HCT116 (cell line): ENCODE results near the gene ASCL2. TPM values are rescaled to one million over a fixed set of nuclear protein-coding genes. Genes with fewer than 3 reads are reported as not detected.

ENCODE experiments used
- ATAC-seq: fragments of 200-7000 bp; cut with Tn5 transposase; 2 replicates; pipeline ENCODE4 v1.9.1; 2020; ENCODE audit warnings: mild to moderate bottlenecking, moderate library complexity
- BruUV-seq: library from RNA; stranded (reverse); fragments of 400-500 nt; replicated peaks from 2 replicates; lab custom pipeline; 2021; lab: Mats Ljungman, UMichigan
- CTCF ChIA-PET: fragments of 300-600 bp; sonication (Branson Sonifier 250); formaldehyde crosslinking; loops from one replicate; lab custom pipeline; 2021; ENCODE audit warnings: antibody characterized with exemption; lab: Charles Lee
- POLR2A ChIA-PET: fragments of 300-600, 350-600 bp; sonication (Branson Sonifier 250); formaldehyde crosslinking; loops from one replicate; lab custom pipeline; 2021; ENCODE audit warnings: antibody characterized with exemption; lab: Charles Lee
- RAD21 ChIA-PET, 2 experiments: fragments of 300-600 bp; sonication (Branson Sonifier 250); formaldehyde crosslinking; loops; one replicate each; lab custom pipeline; 2023; ENCODE audit warnings: low total read pairs in 2 of 2; ENCODE audit not compliant: uncharacterized antibody in 2 of 2, unreplicated experiment in 2 of 2, low non-redundant PET in 1 of 2; lab: Charles Lee
- DNase-seq: peaks from one replicate; pipeline ENCODE4 v3.0.0-alpha.2; 2010; ENCODE audit warnings: low read depth, low spot score
- H2AFZ ChIP-seq: fragments of 200-600 bp; shearing (Covaris generic), sonication (generic); 2 replicates; pipeline ENCODE4 v1.6.1; 2017; ENCODE audit warnings: low read depth, mixed run types, mixed read lengths, antibody characterized with exemption, low read length; ENCODE audit not compliant: poor library complexity, severe bottlenecking
- H3K27ac ChIP-seq: 2 replicates; pipeline ENCODE4 v1.5.1; 2012; ENCODE audit warnings: low read depth, low read length
- H3K27me3 ChIP-seq: fragments of 200-600 bp; sonication (generic); 2 replicates; pipeline ENCODE4 v1.6.1; 2016; ENCODE audit warnings: mixed run types, low read length, mixed read lengths; ENCODE audit not compliant: insufficient read depth
- H3K36me3 ChIP-seq, 2 experiments: fragments of 200-500 bp in 1 of 2; fragments of 200-600 bp in 1 of 2; sonication (Bioruptor generic) in 1 of 2; sonication (generic) in 1 of 2; 2 replicates each; pipeline versions ENCODE4 v1.5.1 to v1.6.1; 2014 to 2016; ENCODE audit warnings: low read length in 2 of 2, inconsistent platforms in 1 of 2, mixed read lengths in 1 of 2, mixed run types in 1 of 2; ENCODE audit not compliant: insufficient read depth in 2 of 2, control insufficient read depth in 1 of 2
- H3K4me1 ChIP-seq, 2 experiments: fragments of 200-600 bp in 1 of 2; sonication (generic) in 1 of 2; 2 replicates each; pipeline versions ENCODE4 v1.5.1 to v1.6.1; 2012 to 2017; ENCODE audit warnings: low read length in 2 of 2, inconsistent platforms in 1 of 2, mild to moderate bottlenecking in 1 of 2, mixed read lengths in 1 of 2, mixed run types in 1 of 2, moderate library complexity in 1 of 2; ENCODE audit not compliant: insufficient read depth in 2 of 2, control insufficient read depth in 1 of 2
- H3K4me2 ChIP-seq: fragments of 200-600 bp; sonication (generic); 2 replicates; pipeline ENCODE4 v1.6.1; 2017; ENCODE audit warnings: mixed run types, low read length, mixed read lengths
- H3K4me3 ChIP-seq, 2 experiments: fragments of 200-600 bp in 1 of 2; sonication (generic) in 1 of 2; replicated peaks in 1 of 2; 2 replicates each; pipeline ENCODE4 v1.5.1; 2011 to 2016; ENCODE audit warnings: low read length in 2 of 2, control low read depth in 1 of 2, low read depth in 1 of 2, mild to moderate bottlenecking in 1 of 2, mixed read lengths in 1 of 2, mixed run types in 1 of 2
- H3K79me2 ChIP-seq: fragments of 200-600 bp; sonication (generic); 2 replicates; pipeline ENCODE4 v1.6.1; 2017; ENCODE audit warnings: mild to moderate bottlenecking, mixed run types, low read length, moderate library complexity, mixed read lengths; ENCODE audit not compliant: insufficient read depth
- H3K9ac ChIP-seq: fragments of 200-600 bp; sonication (generic); 2 replicates; pipeline ENCODE4 v1.6.1; 2016; ENCODE audit warnings: low read length, mixed read lengths
- H3K9me2 ChIP-seq: fragments of 200-600 bp; sonication (generic), shearing (Covaris generic); 2 replicates; pipeline ENCODE4 v1.6.1; 2017; ENCODE audit warnings: mixed run types, mild to moderate bottlenecking, moderate library complexity; ENCODE audit not compliant: insufficient read depth
- H3K9me3 ChIP-seq, 2 experiments: fragments of 200-500 bp in 1 of 2; fragments of 200-600 bp in 1 of 2; sonication (Bioruptor generic) in 1 of 2; sonication (generic) in 1 of 2; 2 replicates each; pipeline ENCODE4 v1.6.1; 2014 to 2017; ENCODE audit warnings: low read length in 2 of 2, mixed read lengths in 2 of 2, inconsistent platforms in 1 of 2, low read depth in 1 of 2, mild to moderate bottlenecking in 1 of 2, mixed run types in 1 of 2, moderate library complexity in 1 of 2; ENCODE audit not compliant: control insufficient read depth in 1 of 2, insufficient read depth in 1 of 2
- H4K20me1 ChIP-seq: fragments of 200-600 bp; sonication (generic), shearing (Covaris generic); 2 replicates; pipeline ENCODE4 v1.6.1; 2017; ENCODE audit warnings: mixed run types, mild to moderate bottlenecking, moderate library complexity; ENCODE audit not compliant: insufficient read depth
- CBX3 ChIP-seq: IDR thresholded peaks from 2 replicates; pipeline ENCODE4 v1.6.1; 2012; ENCODE audit warnings: low read depth
- EZH2 ChIP-seq: fragments of 200-600 bp; sonication (generic); IDR thresholded peaks from 2 replicates; pipeline ENCODE4 v1.6.1; 2017; ENCODE audit warnings: antibody characterized with exemption, mixed run types
- RAD21 ChIP-seq: IDR thresholded peaks from 2 replicates; pipeline ENCODE4 v1.6.1; 2012; ENCODE audit warnings: low read depth, mild to moderate bottlenecking
- SP1 ChIP-seq: IDR thresholded peaks from 2 replicates; pipeline ENCODE4 v1.6.1; 2012; ENCODE audit warnings: low read depth
- TCF7L2 ChIP-seq: IDR thresholded peaks from 2 replicates; pipeline ENCODE4 v1.7.0; 2011; ENCODE audit warnings: borderline replicate concordance, inconsistent platforms; ENCODE audit not compliant: insufficient read depth, insufficient read length; ENCODE audit errors: extremely low read depth
- YY1 ChIP-seq: IDR thresholded peaks from 2 replicates; pipeline ENCODE4 v1.6.1; 2011; ENCODE audit warnings: low read length, low read depth, moderate library complexity, mild to moderate bottlenecking; ENCODE audit not compliant: insufficient replicate concordance; ENCODE audit errors: extremely low read depth
- intact Hi-C: fragments of 100-400 bp; cut with micrococcal nuclease; formaldehyde crosslinking; loops from 2 replicates; pipeline ENCODE4 v1.10.0; 2022
- total RNA-seq: library from RNA; stranded (reverse); gene quantifications from one replicate; pipeline ENCODE4 v1.2.1, GENCODE V29; 2021; ENCODE audit not compliant: unreplicated experiment
- TF ChIP-seq, protein P1 (sequence below): IDR thresholded peaks from 2 replicates; pipeline ENCODE4 v1.6.1; 2012; ENCODE audit warnings: low read depth
- TF ChIP-seq, protein P2 (sequence below): IDR thresholded peaks from 2 replicates; pipeline ENCODE4 v1.6.1; 2012
- TF ChIP-seq, protein P3 (sequence below): IDR thresholded peaks from 2 replicates; pipeline ENCODE4 v1.6.1; 2012

Gene ASCL2
- total RNA-seq, 1 experiment from 2014 or later = not detected

DNA sequence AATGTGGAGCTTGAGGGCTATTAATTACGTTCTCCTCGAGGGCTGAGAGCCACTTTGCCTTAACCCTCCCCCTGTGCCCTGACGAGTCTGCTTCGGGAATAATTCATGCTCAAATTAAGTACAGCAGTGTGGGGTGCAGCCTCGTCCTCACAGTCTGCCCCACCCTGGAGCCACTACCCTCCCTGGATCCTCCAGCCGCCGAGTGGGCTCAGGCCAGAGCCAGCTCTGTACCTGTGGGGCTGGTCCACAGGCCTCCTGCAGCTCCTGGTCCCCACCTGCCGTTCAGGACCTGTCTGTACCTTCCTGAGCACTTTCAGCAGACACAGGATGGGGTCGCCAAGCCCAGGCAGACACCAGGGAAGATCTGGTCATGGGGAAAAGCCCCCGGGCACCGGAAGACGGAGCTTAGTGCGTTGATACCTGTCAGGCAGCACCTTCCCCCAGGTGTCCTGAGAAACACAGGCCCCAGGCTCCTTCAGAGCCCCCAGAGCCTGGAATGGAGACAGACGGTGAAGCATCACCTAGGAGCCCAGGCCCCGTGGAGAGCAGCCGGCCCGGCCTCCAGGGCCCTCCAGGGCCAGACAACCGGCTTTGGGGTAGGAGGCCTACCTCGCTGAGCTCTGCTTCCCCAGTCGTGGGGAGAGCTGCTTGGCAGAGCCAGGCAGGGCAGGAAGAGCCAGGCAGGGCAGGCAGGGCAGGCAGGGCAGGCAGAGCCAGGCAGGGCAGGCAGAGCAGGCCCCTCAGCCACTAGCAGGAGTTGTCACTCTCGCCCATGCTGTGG is 41.2 kb upstream of the ASCL2 start (continued):
- TF ChIP-seq, protein P1, sequence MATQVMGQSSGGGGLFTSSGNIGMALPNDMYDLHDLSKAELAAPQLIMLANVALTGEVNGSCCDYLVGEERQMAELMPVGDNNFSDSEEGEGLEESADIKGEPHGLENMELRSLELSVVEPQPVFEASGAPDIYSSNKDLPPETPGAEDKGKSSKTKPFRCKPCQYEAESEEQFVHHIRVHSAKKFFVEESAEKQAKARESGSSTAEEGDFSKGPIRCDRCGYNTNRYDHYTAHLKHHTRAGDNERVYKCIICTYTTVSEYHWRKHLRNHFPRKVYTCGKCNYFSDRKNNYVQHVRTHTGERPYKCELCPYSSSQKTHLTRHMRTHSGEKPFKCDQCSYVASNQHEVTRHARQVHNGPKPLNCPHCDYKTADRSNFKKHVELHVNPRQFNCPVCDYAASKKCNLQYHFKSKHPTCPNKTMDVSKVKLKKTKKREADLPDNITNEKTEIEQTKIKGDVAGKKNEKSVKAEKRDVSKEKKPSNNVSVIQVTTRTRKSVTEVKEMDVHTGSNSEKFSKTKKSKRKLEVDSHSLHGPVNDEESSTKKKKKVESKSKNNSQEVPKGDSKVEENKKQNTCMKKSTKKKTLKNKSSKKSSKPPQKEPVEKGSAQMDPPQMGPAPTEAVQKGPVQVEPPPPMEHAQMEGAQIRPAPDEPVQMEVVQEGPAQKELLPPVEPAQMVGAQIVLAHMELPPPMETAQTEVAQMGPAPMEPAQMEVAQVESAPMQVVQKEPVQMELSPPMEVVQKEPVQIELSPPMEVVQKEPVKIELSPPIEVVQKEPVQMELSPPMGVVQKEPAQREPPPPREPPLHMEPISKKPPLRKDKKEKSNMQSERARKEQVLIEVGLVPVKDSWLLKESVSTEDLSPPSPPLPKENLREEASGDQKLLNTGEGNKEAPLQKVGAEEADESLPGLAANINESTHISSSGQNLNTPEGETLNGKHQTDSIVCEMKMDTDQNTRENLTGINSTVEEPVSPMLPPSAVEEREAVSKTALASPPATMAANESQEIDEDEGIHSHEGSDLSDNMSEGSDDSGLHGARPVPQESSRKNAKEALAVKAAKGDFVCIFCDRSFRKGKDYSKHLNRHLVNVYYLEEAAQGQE = no peak
- TF ChIP-seq EZH2 (no peak), RAD21 (no peak)

DNA sequence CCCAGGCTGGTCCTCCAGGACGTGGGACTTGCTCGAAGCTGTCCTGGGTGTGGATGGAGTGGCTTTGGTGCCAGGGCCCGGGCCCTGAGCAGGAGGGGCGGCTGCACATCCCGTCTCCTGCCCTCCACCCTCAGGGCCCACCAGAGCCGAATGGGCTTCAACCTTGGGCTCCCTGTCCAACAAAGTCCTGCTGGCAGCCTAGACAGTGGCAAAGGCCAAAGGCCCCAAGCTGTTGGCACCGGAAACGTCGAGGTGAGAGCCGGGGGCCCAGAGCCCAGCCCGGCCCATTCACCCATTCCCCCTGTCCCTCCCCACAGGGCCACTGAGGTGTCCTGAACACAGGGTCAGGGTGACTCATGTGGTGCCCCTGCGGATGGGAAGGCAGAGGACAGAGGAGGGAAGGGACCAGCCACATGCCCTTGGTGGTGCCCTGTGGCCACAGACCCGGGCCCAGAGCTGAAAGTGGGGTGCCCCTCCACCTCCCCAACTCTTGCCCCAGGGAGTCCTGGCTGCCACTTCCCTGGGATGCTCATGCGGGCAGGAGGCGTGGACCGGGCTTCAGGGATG is 40.5 kb upstream of the ASCL2 start:
- Histone ChIP-seq H3K4me3 (no peak overlapping the region), H2AFZ (no peak overlapping the region), H3K9me2 (no peaks in the 10 kb centered on the region), H3K36me3 (no peaks in the 10 kb centered on the region), H3K79me2 (no peaks in the 10 kb centered on the region), H3K4me1 (peaks cover 0 to 20% of the 10 kb centered on the region in 2 experiments), H4K20me1 (no peaks in the 10 kb centered on the region), H3K27ac (no peak overlapping the region), H3K9me3 (no peaks in the 10 kb centered on the region)
- CTCF ChIA-PET = interaction anchor here (1.1 to 1.4 kb wide), 2 partner anchors 90 to 110 kb away, joined by 3 to 4 read pairs; partner anchors contain the start of gene TSSC4
- no peak for ATAC-seq
- DNase-seq = no peak
- no TSS peak for BruUV-seq
- intact Hi-C loops = no loop called here
- POLR2A ChIA-PET = no interaction called here
- RAD21 ChIA-PET = no interaction called here
- TF ChIP-seq, protein P2, sequence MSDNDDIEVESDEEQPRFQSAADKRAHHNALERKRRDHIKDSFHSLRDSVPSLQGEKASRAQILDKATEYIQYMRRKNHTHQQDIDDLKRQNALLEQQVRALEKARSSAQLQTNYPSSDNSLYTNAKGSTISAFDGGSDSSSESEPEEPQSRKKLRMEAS = no peak
- TF ChIP-seq YY1 (no peak), SP1 (no peak), RAD21 (no peak), TCF7L2 (no peak), EZH2 (no peak), CBX3 (no peak)
- TF ChIP-seq, protein P3, sequence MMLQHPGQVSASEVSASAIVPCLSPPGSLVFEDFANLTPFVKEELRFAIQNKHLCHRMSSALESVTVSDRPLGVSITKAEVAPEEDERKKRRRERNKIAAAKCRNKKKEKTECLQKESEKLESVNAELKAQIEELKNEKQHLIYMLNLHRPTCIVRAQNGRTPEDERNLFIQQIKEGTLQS = no peak
- TF ChIP-seq, all 23 proteins: peak for 0
- H3K4me2 ChIP-seq = no peak overlapping the region
- H3K9ac ChIP-seq = no peak overlapping the region
- no peaks in the 10 kb centered on the region for H3K27me3 ChIP-seq
